Measurements from ENCODE around the gene IMMT. TPM values are rescaled to one million over a fixed set of nuclear protein-coding genes. Genes with fewer than 3 reads are reported as not detected.

Gene IMMT
- total and polyA plus RNA-seq, 9 of the 15 experiments (the other 6 are each of a cell fraction or from before 2014, with no cell fraction given): 119 to 294 (median 140) TPM

GRCh38 chr2:86195055-86195807 is at the start of gene IMMT (continued):
- TF ChIP-seq NR2C2 (CRISPR knock-in tag; IDR thresholded peaks at IDR 0.05) (peak; percentile 82; the same call in 1 of the 2 replicates), NR2C2 (tag; IDR thresholded peaks at IDR 0.05) (peak; percentile 98), ZNF449 (CRISPR knock-in tag; IDR thresholded peaks at IDR 0.05) (no peak), NRF1 (conservative IDR thresholded peaks at IDR 0.05 in 1 of 2, IDR thresholded peaks at IDR 0.05 in 1 of 2) (peak; percentile 99), CREM (IDR thresholded peaks at IDR 0.05; ENCODE audit: low read depth) (peak; percentile 81), RHOXF2B (CRISPR knock-in tag; conservative IDR thresholded peaks at IDR 0.05) (no peak), PCBP1 (IDR thresholded peaks at IDR 0.05; ENCODE audit: low read depth, low read length, poor library complexity, severe bottlenecking) (peak; percentile 43), DDX20 (tag; IDR thresholded peaks at IDR 0.05; ENCODE audit: low read depth) (no peak), HDAC2 (IDR thresholded peaks at IDR 0.05) (peak; percentile 42; the same call in 1 of the 2 replicates), CAMTA2 (CRISPR knock-in tag; conservative IDR thresholded peaks at IDR 0.05) (peak; percentile 67; the same call in 1 of the 2 replicates), USF1 (CRISPR knock-in tag; IDR thresholded peaks at IDR 0.05) (no peak), XRCC5 (IDR thresholded peaks at IDR 0.05; ENCODE audit: low read depth, low read length) (0 out of 2 replicates have a peak, but pooled peaks have one; percentile 24), ELK1 (CRISPR knock-in tag; IDR thresholded peaks at IDR 0.05) (no peak), HOXB6 (CRISPR knock-in tag; IDR thresholded peaks at IDR 0.05; ENCODE audit: borderline replicate concordance) (no peak), CBFA2T2 (conservative IDR thresholded peaks at IDR 0.05) (no peak), TFAP4 (CRISPR knock-in tag; IDR thresholded peaks at IDR 0.05; ENCODE audit: borderline replicate concordance) (peak; percentile 90), NEUROD1 (IDR thresholded peaks at IDR 0.05; ENCODE audit: borderline replicate concordance, low read depth, low read length, partially characterized antibody) (peak; percentile 71), HMG20B (CRISPR knock-in tag; IDR thresholded peaks at IDR 0.05) (no peak), ADNP (tag; IDR thresholded peaks at IDR 0.05) (no peak), HDAC3 (IDR thresholded peaks at IDR 0.05; ENCODE audit: borderline replicate concordance, partially characterized antibody) (no peak), MECOM (CRISPR knock-in tag; IDR thresholded peaks at IDR 0.05) (no peak), MEIS2 (IDR thresholded peaks at IDR 0.05; ENCODE audit: partially characterized antibody) (peak; percentile 92), YY1 (IDR thresholded peaks at IDR 0.05; ENCODE audit: borderline replicate concordance in 1 of 3, control insufficient read depth in 1 of 3, extremely low read depth in 1 of 3, insufficient read depth in 3 of 3, insufficient read length in 1 of 3, insufficient replicate concordance in 2 of 3, low read depth in 1 of 3, low read length in 2 of 3) (peak in 1 of 3 experiments; percentile 68)

Measured in K562 (cell line).